ENCODE data around the gene NEUROD4. TPM values are rescaled to one million over a fixed set of nuclear protein-coding genes. Genes with fewer than 3 reads are reported as not detected.

Gene NEUROD4
- polyA plus RNA-seq, result not detected in 3 replicates
- polyA plus RNA-seq (2011; ENCODE audit: low read depth), result not detected
- polyA plus RNA-seq (2011; cell fraction: cytosol; rRNA removed), result not detected in 2 replicates
- polyA plus RNA-seq (2011; cell fraction: nucleus; rRNA removed), result not detected in 2 replicates
- polyA plus RNA-seq (2012; ENCODE audit: low replicate concordance), result not detected in 2 replicates
- not detected in 3 replicates for polyA minus RNA-seq
- polyA minus RNA-seq (2011; cell fraction: cytosol; rRNA and poly(A)+ RNA removed), result not detected
- polyA minus RNA-seq (2011; cell fraction: nucleus; rRNA and poly(A)+ RNA removed), result not detected in 2 replicates

DNA sequence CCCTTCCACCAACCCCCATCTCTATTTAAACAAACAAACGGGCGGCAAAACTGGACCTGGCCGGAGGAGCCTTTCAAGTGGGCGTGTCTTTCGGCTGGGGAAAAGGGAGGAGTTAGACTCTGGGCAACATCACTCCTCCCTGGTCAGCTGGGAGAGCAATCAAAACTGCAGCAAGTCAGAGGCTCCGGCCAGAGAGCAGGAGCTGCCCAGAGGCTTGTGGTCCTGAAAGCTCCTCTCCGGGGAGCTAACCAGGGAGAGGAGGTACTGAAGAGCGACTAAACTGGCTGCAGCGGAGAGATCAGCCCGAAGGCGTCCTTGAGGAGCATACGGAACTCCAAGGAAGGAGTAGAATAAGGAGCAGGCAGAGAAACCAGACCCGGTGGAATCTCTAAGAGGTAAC lies at the start of gene NEUROD4:
TSS of gene NEUROD4 (plus strand) at position 191 of the 400 bp plus-strand sequence. CDS start 6,466 bp downstream, outside the sequence.
- no peaks in the 10 kb centered on the region for H3K79me2 ChIP-seq (ENCODE audit: control insufficient read depth, insufficient read depth, low read length)
- H2AFZ ChIP-seq (ENCODE audit: control insufficient read depth, low read length), result no peak within 1 kb of the TSS
- dilution Hi-C loops (cut with MboI; ENCODE audit: extremely low pct_ligation_motif_present, low sequenced_read_pairs), result no loop called here
- H3K27ac ChIP-seq (ENCODE audit: control insufficient read depth, insufficient read depth, low read length), result no peak within 1 kb of the TSS
- no peak within 1 kb of the TSS for H3K4me2 ChIP-seq (ENCODE audit: control insufficient read depth, extremely low read depth, insufficient read depth, low read depth, low read length)
- TF ChIP-seq EZH2 (IDR thresholded peaks at IDR 0.05; ENCODE audit: low read length), result no peak
- TF ChIP-seq CTCF (optimal IDR thresholded peaks at IDR 0.05 in 1 of 3, IDR thresholded peaks at IDR 0.05 in 1 of 3, conservative IDR thresholded peaks at IDR 0.05 in 1 of 3; ENCODE audit: extremely low read depth in 1 of 3, insufficient read depth in 2 of 3, low read length in 3 of 3), result no peak
- no peaks in the 10 kb centered on the region for H4K20me1 ChIP-seq (ENCODE audit: control insufficient read depth, extremely low read depth, insufficient read depth, low read length)
- DNase-seq (ENCODE audit: low read depth, low spot score) (no peak), FAIRE-seq (no peak)
- H3K36me3 ChIP-seq (ENCODE audit: control insufficient read depth in 2 of 2, extremely low read depth in 1 of 2, insufficient read depth in 2 of 2, low read length in 2 of 2), result no peaks in the 10 kb centered on the region
- no peaks in the 10 kb centered on the region for H3K9me1 ChIP-seq (ENCODE audit: control insufficient read depth, extremely low read depth, insufficient read depth, low read length)
- H3K9me3 ChIP-seq (ENCODE audit: control insufficient read depth, low read depth, low read length), result no peaks in the 10 kb centered on the region
- H3K9ac ChIP-seq (ENCODE audit: control insufficient read depth, extremely low read depth, insufficient read depth, low read length), result no peak within 1 kb of the TSS
- no peaks in the 10 kb centered on the region for H3K4me1 ChIP-seq (ENCODE audit: control insufficient read depth, extremely low read depth, insufficient read depth, low read length)
- peaks cover 7% of the 10 kb centered on the region for H3K27me3 ChIP-seq (ENCODE audit: control insufficient read depth, extremely low read depth, insufficient read depth, low read length)
- no peak within 1 kb of the TSS for H3K4me3 ChIP-seq (ENCODE audit: control insufficient read depth in 2 of 3, extremely low read depth in 1 of 3, insufficient read depth in 2 of 3, low read depth in 1 of 3, low read length in 3 of 3)

DNA sequence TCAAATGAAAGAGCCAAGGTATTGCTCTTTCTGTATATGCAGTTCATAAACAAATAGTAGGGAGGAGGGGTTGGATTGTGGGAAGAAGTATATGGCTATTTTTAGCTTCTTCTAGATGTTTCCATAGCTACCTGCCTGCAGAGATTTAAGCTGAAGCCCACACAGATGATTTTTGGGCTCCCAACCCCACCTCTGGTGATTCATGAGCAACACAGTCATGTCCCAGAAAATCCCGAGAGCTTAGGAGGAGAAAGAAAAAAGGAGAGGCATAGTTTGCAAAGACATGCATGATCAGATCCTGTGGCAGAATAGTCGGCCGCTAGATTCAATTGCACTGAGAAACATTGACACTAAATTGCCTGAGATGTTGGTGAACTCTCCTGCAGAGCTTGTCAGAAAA lies 49.0 kb upstream of the NEUROD4 start:
- Histone ChIP-seq H3K9ac (ENCODE audit: control insufficient read depth, extremely low read depth, insufficient read depth, low read length) (no peak overlapping the region), H3K27me3 (ENCODE audit: control insufficient read depth, extremely low read depth, insufficient read depth, low read length) (no peaks in the 10 kb centered on the region), H3K4me1 (ENCODE audit: control insufficient read depth, extremely low read depth, insufficient read depth, low read length) (peaks cover 7% of the 10 kb centered on the region), H3K9me3 (ENCODE audit: control insufficient read depth, low read depth, low read length) (no peaks in the 10 kb centered on the region), H3K4me3 (ENCODE audit: control insufficient read depth in 2 of 3, extremely low read depth in 1 of 3, insufficient read depth in 2 of 3, low read depth in 1 of 3, low read length in 3 of 3) (no peak overlapping the region), H2AFZ (ENCODE audit: control insufficient read depth, low read length) (no peak overlapping the region), H4K20me1 (ENCODE audit: control insufficient read depth, extremely low read depth, insufficient read depth, low read length) (no peaks in the 10 kb centered on the region), H3K79me2 (ENCODE audit: control insufficient read depth, insufficient read depth, low read length) (no peaks in the 10 kb centered on the region), H3K27ac (ENCODE audit: control insufficient read depth, insufficient read depth, low read length) (no peak overlapping the region), H3K9me1 (ENCODE audit: control insufficient read depth, extremely low read depth, insufficient read depth, low read length) (no peaks in the 10 kb centered on the region), H3K36me3 (ENCODE audit: control insufficient read depth in 2 of 2, extremely low read depth in 1 of 2, insufficient read depth in 2 of 2, low read length in 2 of 2) (no peaks in the 10 kb centered on the region), H3K4me2 (ENCODE audit: control insufficient read depth, extremely low read depth, insufficient read depth, low read depth, low read length) (no peak overlapping the region)
- dilution Hi-C loops (cut with MboI; ENCODE audit: extremely low pct_ligation_motif_present, low sequenced_read_pairs), result no loop called here
- FAIRE-seq (no peak), DNase-seq (ENCODE audit: low read depth, low spot score) (no peak)
- TF ChIP-seq EZH2 (IDR thresholded peaks at IDR 0.05; ENCODE audit: low read length) (no peak), CTCF (optimal IDR thresholded peaks at IDR 0.05 in 1 of 3, IDR thresholded peaks at IDR 0.05 in 1 of 3, conservative IDR thresholded peaks at IDR 0.05 in 1 of 3; ENCODE audit: extremely low read depth in 1 of 3, insufficient read depth in 2 of 3, low read length in 3 of 3) (no peak)
